GM12892 (cell line): ENCODE data around the gene SIAE.

ENCODE experiments used
- POLR2A ChIP-seq: IDR thresholded peaks from 2 replicates; pipeline ENCODE4 v1.6.1; 2011; ENCODE audit warnings: low read depth, low read length, control low read depth
- TAF1 ChIP-seq: IDR thresholded peaks from 2 replicates; pipeline ENCODE4 v1.6.1; 2011; ENCODE audit warnings: low read depth, mild to moderate bottlenecking, control low read depth, low read length, borderline replicate concordance

- TF ChIP-seq POLR2A (no peak), TAF1 (no peak)
These were observed 49.5 kb downstream of the SIAE start for GRCh38 chr11:124623861-124624525.
